Hepatocyte (in vitro differentiated cells): ENCODE results near the gene EIPR1.
"Not testable (repeated sequence)": the region's sequence is repeated elsewhere in the genome, so short reads cannot be mapped to it uniquely, and the experiment has no call there.

ENCODE experiments used
- EZH2 ChIP-seq: fragments of 200-600 bp; sonication (generic); IDR thresholded peaks from 2 replicates; pipeline ENCODE4 v1.6.1; 2016; ENCODE audit warnings: antibody characterized with exemption, mild to moderate bottlenecking, borderline replicate concordance
- EZH2phosphoT487 ChIP-seq: fragments of 200-600 bp; sonication (generic); IDR thresholded peaks from one replicate; pipeline ENCODE4 v1.6.1; 2018; ENCODE audit warnings: antibody characterized with exemption, mild to moderate bottlenecking, low read depth, moderate library complexity; ENCODE audit not compliant: unreplicated experiment, severe bottlenecking
- TF ChIP-seq, protein P1 (sequence below): fragments of 200-600 bp; sonication (generic); IDR thresholded peaks from 2 replicates; pipeline ENCODE4 v1.5.1; 2016; ENCODE audit warnings: antibody characterized with exemption, mild to moderate bottlenecking; ENCODE audit not compliant: poor library complexity

DNA sequence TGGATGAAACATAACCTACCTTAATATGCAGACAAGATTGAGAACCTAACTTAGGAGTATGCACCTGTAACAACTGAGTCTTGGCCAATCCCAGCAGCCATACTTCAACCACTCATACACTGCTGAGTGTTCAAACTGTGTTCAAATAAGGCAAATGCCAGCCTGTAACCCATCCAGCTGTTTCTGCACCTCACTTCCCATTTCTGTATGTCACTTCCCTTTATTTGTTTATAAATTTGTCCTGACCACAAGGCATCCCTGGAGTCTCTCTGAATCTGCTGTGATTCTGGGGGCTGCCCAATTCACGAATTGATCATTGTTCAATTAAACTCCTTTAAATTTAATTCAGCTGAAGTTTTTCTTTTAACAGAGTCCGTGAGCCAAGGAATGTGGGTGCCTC is 20.2 kb downstream of the EIPR1 start:
- TF ChIP-seq, protein P1, sequence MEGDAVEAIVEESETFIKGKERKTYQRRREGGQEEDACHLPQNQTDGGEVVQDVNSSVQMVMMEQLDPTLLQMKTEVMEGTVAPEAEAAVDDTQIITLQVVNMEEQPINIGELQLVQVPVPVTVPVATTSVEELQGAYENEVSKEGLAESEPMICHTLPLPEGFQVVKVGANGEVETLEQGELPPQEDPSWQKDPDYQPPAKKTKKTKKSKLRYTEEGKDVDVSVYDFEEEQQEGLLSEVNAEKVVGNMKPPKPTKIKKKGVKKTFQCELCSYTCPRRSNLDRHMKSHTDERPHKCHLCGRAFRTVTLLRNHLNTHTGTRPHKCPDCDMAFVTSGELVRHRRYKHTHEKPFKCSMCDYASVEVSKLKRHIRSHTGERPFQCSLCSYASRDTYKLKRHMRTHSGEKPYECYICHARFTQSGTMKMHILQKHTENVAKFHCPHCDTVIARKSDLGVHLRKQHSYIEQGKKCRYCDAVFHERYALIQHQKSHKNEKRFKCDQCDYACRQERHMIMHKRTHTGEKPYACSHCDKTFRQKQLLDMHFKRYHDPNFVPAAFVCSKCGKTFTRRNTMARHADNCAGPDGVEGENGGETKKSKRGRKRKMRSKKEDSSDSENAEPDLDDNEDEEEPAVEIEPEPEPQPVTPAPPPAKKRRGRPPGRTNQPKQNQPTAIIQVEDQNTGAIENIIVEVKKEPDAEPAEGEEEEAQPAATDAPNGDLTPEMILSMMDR = not testable (repeated sequence)
- not testable (repeated sequence) for TF ChIP-seq EZH2, EZH2phosphoT487
